Endothelial cell of umbilical vein (primary cell): ENCODE data around the gene TFPI2. TPM values are rescaled to one million over a fixed set of nuclear protein-coding genes. Genes with fewer than 3 reads are reported as not detected.

Experiments used
- BruUV-seq: library from RNA; stranded (reverse); fragments of 400-500 nt; replicated peaks from 2 replicates; lab custom pipeline; 2021; lab: Mats Ljungman, UMichigan
- CTCF ChIA-PET: fragments of 300-600, 350-600 bp; sonication (Branson Sonifier 250); formaldehyde crosslinking; loops from one replicate; lab custom pipeline; 2021; ENCODE audit warnings: antibody characterized with exemption, inconsistent platforms; lab: Charles Lee
- POLR2A ChIA-PET: fragments of 300-600, 350-600 bp; sonication (Branson Sonifier 250); formaldehyde crosslinking; loops from one replicate; lab custom pipeline; 2021; ENCODE audit warnings: antibody characterized with exemption, inconsistent platforms; lab: Charles Lee
- DNase-seq: peaks from one replicate; pipeline ENCODE4 v3.0.0-alpha.2; 2011; ENCODE audit warnings: low read depth, low spot score
- FAIRE-seq: peaks from 2 replicates; lab custom pipeline; 2011; peaks lifted over from hg19 to GRCh38; lab: Jason Lieb, UNC
- H2AFZ ChIP-seq: 2 replicates; pipeline ENCODE4 v1.6.0; 2012; ENCODE audit warnings: low read depth, low read length, control low read depth, inconsistent platforms
- H3K27ac ChIP-seq: 2 replicates; pipeline ENCODE4 v1.5.1; 2011; ENCODE audit warnings: low read depth, mild to moderate bottlenecking, control low read depth, low read length, moderate library complexity; ENCODE audit not compliant: insufficient read depth
- H3K27me3 ChIP-seq, 2 experiments: 2 replicates each; pipeline versions ENCODE4 v1.6.0 to v1.6.1; 2011; ENCODE audit warnings: low read length in 2 of 2, mixed read lengths in 1 of 2; ENCODE audit not compliant: control insufficient read depth in 2 of 2, insufficient read depth in 2 of 2
- H3K36me3 ChIP-seq, 2 experiments: 2 replicates in 1 of 2; 3 replicates in 1 of 2; pipeline ENCODE4 v1.5.1; 2011; ENCODE audit warnings: low read length in 2 of 2, mild to moderate bottlenecking in 1 of 2, moderate library complexity in 1 of 2; ENCODE audit not compliant: control insufficient read depth in 2 of 2, insufficient read depth in 2 of 2; ENCODE audit errors: extremely low read depth in 1 of 2
- H3K4me1 ChIP-seq: 3 replicates; pipeline ENCODE4 v1.5.1; 2011; ENCODE audit warnings: mild to moderate bottlenecking, low read length; ENCODE audit not compliant: control insufficient read depth, insufficient read depth; ENCODE audit errors: extremely low read depth
- H3K4me2 ChIP-seq: 2 replicates; pipeline ENCODE4 v1.6.1; 2011; ENCODE audit warnings: low read length, control low read depth, mixed read lengths; ENCODE audit not compliant: insufficient read depth
- H3K4me3 ChIP-seq, 3 experiments: fragments of 200-600 bp in 1 of 3; sonication (generic), shearing (Covaris generic) in 1 of 3; replicated peaks in 1 of 3; 2 replicates each; pipeline ENCODE4 v1.5.1; 2011 to 2016; ENCODE audit warnings: control low read depth in 3 of 3, low read length in 3 of 3, mild to moderate bottlenecking in 2 of 3, inconsistent platforms in 1 of 3, low read depth in 1 of 3, moderate library complexity in 1 of 3; ENCODE audit not compliant: insufficient read depth in 1 of 3
- H3K79me2 ChIP-seq: 2 replicates; pipeline ENCODE4 v1.6.0; 2012; ENCODE audit warnings: low read length, inconsistent platforms; ENCODE audit not compliant: control insufficient read depth, insufficient read depth
- H3K9ac ChIP-seq: replicated peaks from 2 replicates; pipeline ENCODE3; 2011; ENCODE audit warnings: low read length, control low read depth; ENCODE audit not compliant: insufficient read depth; ENCODE audit errors: extremely low read depth
- H3K9me1 ChIP-seq: replicated peaks from 3 replicates; pipeline ENCODE4 v1.6.0; 2011; ENCODE audit warnings: mild to moderate bottlenecking, low read length; ENCODE audit not compliant: control insufficient read depth, insufficient read depth; ENCODE audit errors: extremely low read depth
- H3K9me3 ChIP-seq: replicated peaks from 2 replicates; pipeline ENCODE4 v1.5.1; 2012; ENCODE audit warnings: low read length, inconsistent platforms; ENCODE audit not compliant: control insufficient read depth, insufficient read depth
- H4K20me1 ChIP-seq: replicated peaks from 2 replicates; pipeline ENCODE3; 2011; ENCODE audit warnings: mild to moderate bottlenecking, low read length; ENCODE audit not compliant: control insufficient read depth, insufficient read depth; ENCODE audit errors: extremely low read depth
- CTCF ChIP-seq, 2 donors: IDR thresholded peaks; 1 replicate in 1 of 2; 2 replicates in 1 of 2; pipeline ENCODE4 v1.5.1; 2011; ENCODE audit warnings: low read length in 2 of 2, mild to moderate bottlenecking in 2 of 2, moderate library complexity in 2 of 2, control low read depth in 1 of 2, inconsistent platforms in 1 of 2, low read depth in 1 of 2; ENCODE audit not compliant: insufficient read depth in 1 of 2; ENCODE audit errors: extremely low read depth in 1 of 2
- FOS ChIP-seq: IDR thresholded peaks from 2 replicates; pipeline ENCODE4 v1.6.1; 2011; ENCODE audit warnings: mild to moderate bottlenecking, low read length, moderate library complexity, borderline replicate concordance; ENCODE audit not compliant: insufficient read depth
- GATA2 ChIP-seq: IDR thresholded peaks from 2 replicates; pipeline ENCODE4 v1.7.0; 2011; ENCODE audit warnings: low read depth, mild to moderate bottlenecking, moderate library complexity, mixed read lengths, low read length; ENCODE audit not compliant: insufficient read length, insufficient read depth
- MAX ChIP-seq: IDR thresholded peaks from 2 replicates; pipeline ENCODE4 v1.6.1; 2011; ENCODE audit not compliant: insufficient read depth, insufficient read length
- POLR2AphosphoS5 ChIP-seq: IDR thresholded peaks from 2 replicates; pipeline ENCODE4 v1.6.1; 2012; ENCODE audit warnings: low read depth, mild to moderate bottlenecking, control low read depth, low read length, moderate library complexity; ENCODE audit not compliant: insufficient read depth
- dilution Hi-C: fragments of 300-500 bp; cut with MboI; formaldehyde crosslinking; loops from one replicate; pipeline ENCODE4 v1.15.0; 2019; ENCODE audit warnings: low sequenced_read_pairs; ENCODE audit not compliant: extremely low pct_ligation_motif_present
- intact Hi-C: fragments of 100-400 bp; cut with micrococcal nuclease; formaldehyde crosslinking; loops from one replicate; pipeline ENCODE4 v1.10.0; 2022
- polyA plus RNA-seq, 4 experiments: library from polyadenylated mRNA; depleted of rRNA in 3 of 4; stranded (reverse) in 3 of 4; unstranded in 1 of 4; fragments of >200 nt; gene quantifications; 2 replicates each; pipeline versions ENCODE4 v1.2.1 to v1.2.3, GENCODE V29; 2011 to 2012; ENCODE audit warnings: missing spikeins in 1 of 4
- total RNA-seq: library from RNA; stranded (reverse); gene quantifications from 2 replicates; pipeline ENCODE4 v1.2.3, GENCODE V29; 2021

Gene TFPI2
- total and polyA plus RNA-seq, 2 donors (not counting 3 experiments of a cell fraction or from before 2014, with no cell fraction given), result 49.9 to 65.9 TPM

DNA sequence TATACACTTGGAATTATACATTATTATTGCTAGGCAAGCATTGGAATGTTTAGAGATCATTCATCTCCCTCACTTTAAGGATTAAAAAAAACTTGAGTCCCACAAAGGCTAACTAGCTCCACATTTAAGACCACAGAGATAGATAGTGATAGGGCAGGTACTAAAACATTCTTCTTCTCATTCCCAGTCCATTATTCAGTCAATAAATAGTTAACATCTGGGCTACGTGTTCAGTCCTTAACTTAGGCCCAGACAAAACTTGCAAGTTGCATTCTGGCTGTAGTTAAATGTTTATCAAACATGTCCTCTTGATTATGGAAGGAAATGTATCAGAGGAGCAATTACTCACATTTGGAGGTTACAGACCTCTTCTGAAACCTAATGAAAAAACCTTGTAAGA lies 33.4 kb upstream of the TFPI2 start:
- Histone ChIP-seq H3K9me1 (no peaks in the 10 kb centered on the region), H3K4me2 (peak overlapping the region; percentile 98), H3K4me3 (peak overlapping the region; percentile 95 to 100 (median 100)), H3K27me3 (no peaks in the 10 kb centered on the region), H3K79me2 (peaks cover 50% of the 10 kb centered on the region), H3K27ac (peak overlapping the region; percentile 99), H2AFZ (no peak overlapping the region), H4K20me1 (peaks cover 5% of the 10 kb centered on the region), H3K4me1 (peaks cover 32% of the 10 kb centered on the region), H3K9me3 (no peaks in the 10 kb centered on the region), H3K9ac (peak overlapping the region; percentile 100), H3K36me3 (peaks cover 10 to 11% of the 10 kb centered on the region in 2 experiments)
- DNase-seq, result peak; percentile 51
- dilution Hi-C loops, result no loop called here
- intact Hi-C loops, result loop anchor here (5.0 kb wide), 2 partner anchors 163 to 448 kb away; no protein-coding TSS in a partner anchor
- ChIA-PET CTCF (no interaction called here), POLR2A (no interaction called here)
- TF ChIP-seq GATA2 (peak; percentile 11), CTCF (IDR thresholded peaks at IDR 0.05; ENCODE audit: extremely low read depth in 1 of 2, insufficient read depth in 1 of 2, low read depth in 1 of 2, low read length in 2 of 2) (no peak), FOS (peak; percentile 35)
- no TSS peak for BruUV-seq
- no peak for FAIRE-seq

DNA sequence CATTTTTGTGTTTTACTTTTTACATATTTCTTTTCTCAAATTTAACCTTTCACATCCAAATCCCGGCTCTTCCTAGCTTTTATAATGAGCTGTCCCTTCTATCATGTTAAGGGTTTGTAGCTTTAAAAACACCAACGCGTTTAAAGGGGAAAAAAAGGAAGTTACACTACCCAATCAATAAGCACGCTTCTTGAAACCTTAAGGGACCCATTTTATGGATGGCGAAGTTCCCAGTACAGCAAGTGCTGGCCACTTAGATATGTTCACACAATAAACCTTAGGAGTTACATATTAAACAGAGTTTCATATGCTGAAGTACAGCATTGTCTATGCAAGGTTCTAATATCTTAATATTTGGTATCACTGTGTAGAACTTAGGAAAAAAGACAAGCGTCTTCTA lies 32.7 kb upstream of the TFPI2 start:
- peak overlapping the region; percentile 99 for H3K27ac ChIP-seq
- H2AFZ ChIP-seq, result no peak overlapping the region

More for the DNA sequence above, 32.7 kb upstream of the TFPI2 start:
- dilution Hi-C loops, result no loop called here
- H3K4me1 ChIP-seq, result peaks cover 32% of the 10 kb centered on the region
- no TSS peak for BruUV-seq
- H3K4me3 ChIP-seq, result peak overlapping the region; percentile 95 to 100 (median 100)
- H3K9me1 ChIP-seq, result no peaks in the 10 kb centered on the region
- ChIA-PET POLR2A (no interaction called here), CTCF (interaction anchor here (1.7 to 2.8 kb wide), 3 partner anchors 10 to 141 kb away, joined by 5 to 8 read pairs (median 8); no protein-coding TSS in a partner anchor)
- H3K9ac ChIP-seq, result peak overlapping the region; percentile 100
- TF ChIP-seq POLR2AphosphoS5, result peak; percentile 27
- no peak for TF ChIP-seq MAX
- intact Hi-C loops, result loop anchor here (5.0 kb wide), 2 partner anchors 164 to 449 kb away; no protein-coding TSS in a partner anchor
- H3K4me2 ChIP-seq, result peak overlapping the region; percentile 98
- peak; percentile 55 for DNase-seq
- H4K20me1 ChIP-seq, result peaks cover 5% of the 10 kb centered on the region
- peaks cover 50% of the 10 kb centered on the region for H3K79me2 ChIP-seq
- no peaks in the 10 kb centered on the region for H3K27me3 ChIP-seq
- no peak for FAIRE-seq
- H3K9me3 ChIP-seq, result no peaks in the 10 kb centered on the region
- H3K36me3 ChIP-seq, result peaks cover 10 to 11% of the 10 kb centered on the region in 2 experiments
